ENCODE results near the gene SLC9A9.
"Not testable (repeated sequence)": the region's sequence is repeated elsewhere in the genome, so short reads cannot be mapped to it uniquely, and the experiment has no call there.

SLC9A9 gene

GRCh38 chr3:143847787-143848631, at the start of gene SLC9A9:
Gene SLC9A9 (minus strand): TSS chr3:143848468. CDS start chr3:143848322, 146 bp downstream.
- DNase-seq = peak; percentile 24

GRCh38 chr3:143897576-143898295, 49.5 kb upstream of the SLC9A9 start:
- DNase-seq = no peak

- DNase-seq = no peak
Measured at GRCh38 chr3:143896486-143896885, 48.2 kb upstream of the SLC9A9 start.

GRCh38 chr3:143895805-143896204, 47.5 kb upstream of the SLC9A9 start:
- no peak for DNase-seq

GRCh38 chr3:143888846-143889245, 40.6 kb upstream of the SLC9A9 start:
- no peak for DNase-seq

- DNase-seq = no peak
Measured at GRCh38 chr3:143888166-143888565, 39.9 kb upstream of the SLC9A9 start.

- no peak for DNase-seq
Measured at GRCh38 chr3:143885780-143886427, 37.6 kb upstream of the SLC9A9 start.

- DNase-seq = no peak
Measured at GRCh38 chr3:143884861-143885260, 36.6 kb upstream of the SLC9A9 start.

GRCh38 chr3:143883151-143883550, 34.9 kb upstream of the SLC9A9 start:
- no peak for DNase-seq

GRCh38 chr3:143881095-143881494, 32.8 kb upstream of the SLC9A9 start:
- no peak for DNase-seq

GRCh38 chr3:143875546-143875945, 27.3 kb upstream of the SLC9A9 start:
- no peak for DNase-seq

GRCh38 chr3:143873553-143873952, 25.3 kb upstream of the SLC9A9 start:
- DNase-seq = not testable (repeated sequence)

GRCh38 chr3:143865302-143865701, 17.0 kb upstream of the SLC9A9 start:
- DNase-seq = no peak

GRCh38 chr3:143859465-143860203, 11.4 kb upstream of the SLC9A9 start:
- DNase-seq = no peak

- no peak for DNase-seq
Measured at GRCh38 chr3:143856252-143856970, 8.1 kb upstream of the SLC9A9 start.

GRCh38 chr3:143855183-143855582, 6.9 kb upstream of the SLC9A9 start:
- no peak for DNase-seq

- no peak for DNase-seq
Measured at GRCh38 chr3:143851331-143852017, 3.2 kb upstream of the SLC9A9 start.

GRCh38 chr3:143850877-143851276, 2.6 kb upstream of the SLC9A9 start:
- no peak for DNase-seq

GRCh38 chr3:143849854-143850549, 1.7 kb upstream of the SLC9A9 start:
- DNase-seq = peak; percentile 70

GRCh38 chr3:143848704-143849103, 436 bp upstream of the SLC9A9 start:
- no peak for DNase-seq

- no peak for DNase-seq
Measured at GRCh38 chr3:143843587-143843986, 4.7 kb downstream of the SLC9A9 start.
